Epithelial cell of umbilical artery (primary cell): ENCODE measurements around the gene MAN1B1. TPM values are rescaled to one million over a fixed set of nuclear protein-coding genes. Genes with fewer than 3 reads are reported as not detected.

ENCODE experiments used
- total RNA-seq: library from RNA; depleted of rRNA; stranded (reverse); fragments of >200 nt; gene quantifications from 2 replicates; pipeline ENCODE4 v1.2.3, GENCODE V29; 2014

Gene MAN1B1
- total RNA-seq, result 57.0 and 64.3 TPM in 2 replicates

GRCh38 chr9:137086531-137087408 is at the start of gene MAN1B1:
Gene MAN1B1, plus strand, starts transcription at chr9:137086985. Its CDS starts 15 bp downstream, at chr9:137087000.

GRCh38 chr9:137046088-137046787 is 40.5 kb upstream of the MAN1B1 start, which contains the start of gene NPDC1:
Gene NPDC1, minus strand, starts transcription at chr9:137046177. Its CDS starts 188 bp downstream, at chr9:137045989.

GRCh38 chr9:137053944-137054931 is 32.5 kb upstream of the MAN1B1 start, which contains the start of gene ENTPD2:
Gene ENTPD2, minus strand, starts transcription at chr9:137054061. Its CDS starts 64 bp downstream, at chr9:137053997.

GRCh38 chr9:137070201-137070905 is 16.4 kb upstream of the MAN1B1 start, which contains the start of gene SAPCD2:
Gene SAPCD2, minus strand, starts transcription at chr9:137070557. Its CDS starts 97 bp downstream, at chr9:137070460.

GRCh38 chr9:137077010-137077747 is 9.6 kb upstream of the MAN1B1 start, which contains the start of gene UAP1L1:
Gene UAP1L1, plus strand, starts transcription at chr9:137077517. Its CDS starts 16 bp downstream, at chr9:137077533.

GRCh38 chr9:137114613-137115393 is 28.0 kb downstream of the MAN1B1 start, which contains the start of gene DPP7:
Gene DPP7, minus strand, starts transcription at chr9:137114733. Its CDS starts 20 bp downstream, at chr9:137114713.

GRCh38 chr9:137138722-137139467 is 52.1 kb downstream of the MAN1B1 start, which contains the start of gene GRIN1:
Gene GRIN1, plus strand, starts transcription at chr9:137139154. Its CDS starts 333 bp downstream, at chr9:137139487.

Other genes with a start within 250 kb of the MAN1B1 start
- gene AJM1, start 244.5 kb upstream of the MAN1B1 start, total RNA-seq, result 0.61 and 0.65 TPM in 2 replicates
- 91.8 and 130 TPM in 2 replicates for gene PHPT1, start 237.6 kb upstream of the MAN1B1 start, total RNA-seq
- gene MAMDC4, start 234.6 kb upstream of the MAN1B1 start, total RNA-seq, result 0.32 and 1.5 TPM in 2 replicates
- gene EDF1, start 220.7 kb upstream of the MAN1B1 start, total RNA-seq, result 352 and 430 TPM in 2 replicates
- 11.1 and 11.4 TPM in 2 replicates for gene TRAF2, start 200.5 kb upstream of the MAN1B1 start, total RNA-seq
- gene FBXW5, start 142.2 kb upstream of the MAN1B1 start, total RNA-seq, result 124 and 151 TPM in 2 replicates
- not detected in 2 replicates for gene C8G, start 141.7 kb upstream of the MAN1B1 start, total RNA-seq
- not detected in 2 replicates for gene LCN12, start 134.7 kb upstream of the MAN1B1 start, total RNA-seq
- 0.65 TPM in 1 of 2 replicates, not detected in the other for gene PTGDS, start 109.5 kb upstream of the MAN1B1 start, total RNA-seq
- not detected in 2 replicates for gene LCNL1, start 104.0 kb upstream of the MAN1B1 start, total RNA-seq
- 18.8 and 26.0 TPM in 2 replicates for gene PAXX, start 94.6 kb upstream of the MAN1B1 start, total RNA-seq
- 0.32 TPM in 1 of 2 replicates, not detected in the other for gene CLIC3, start 90.4 kb upstream of the MAN1B1 start, total RNA-seq
- gene ABCA2, start 58.7 kb upstream of the MAN1B1 start, total RNA-seq, result 4.0 and 8.4 TPM in 2 replicates
- gene FUT7, start 54.9 kb upstream of the MAN1B1 start, total RNA-seq, result not detected in 2 replicates
- gene NPDC1, start 40.8 kb upstream of the MAN1B1 start, total RNA-seq, result 28.3 and 29.2 TPM in 2 replicates
- gene ENTPD2, start 32.9 kb upstream of the MAN1B1 start, total RNA-seq, result not detected in 2 replicates
- 15.3 and 19.3 TPM in 2 replicates for gene SAPCD2, start 16.4 kb upstream of the MAN1B1 start, total RNA-seq
- 6.2 and 15.8 TPM in 2 replicates for gene UAP1L1, start 9.5 kb upstream of the MAN1B1 start, total RNA-seq
- 63.1 and 69.8 TPM in 2 replicates for gene DPP7, start 27.7 kb downstream of the MAN1B1 start, total RNA-seq
- under 0.01 TPM in 2 replicates for gene GRIN1, start 52.2 kb downstream of the MAN1B1 start, total RNA-seq
- not detected in 2 replicates for gene LRRC26, start 83.1 kb downstream of the MAN1B1 start, total RNA-seq
- gene TMEM210, start 85.1 kb downstream of the MAN1B1 start, total RNA-seq, result not detected in 2 replicates
- gene ANAPC2, start 101.6 kb downstream of the MAN1B1 start, total RNA-seq, result 22.7 and 24.6 TPM in 2 replicates
- 105 and 126 TPM in 2 replicates for gene SSNA1, start 101.7 kb downstream of the MAN1B1 start, total RNA-seq
- gene TPRN, start 113.8 kb downstream of the MAN1B1 start, total RNA-seq, result 4.6 and 5.5 TPM in 2 replicates
- 30.9 and 34.1 TPM in 2 replicates for gene TMEM203, start 118.7 kb downstream of the MAN1B1 start, total RNA-seq
- gene NDOR1, start 118.7 kb downstream of the MAN1B1 start, total RNA-seq, result 3.6 TPM in 2 replicates
- gene RNF208, start 135.3 kb downstream of the MAN1B1 start, total RNA-seq, result 0.32 TPM in 1 of 2 replicates, not detected in the other
- gene CYSRT1, start 138.2 kb downstream of the MAN1B1 start, total RNA-seq, result 0.32 TPM in 1 of 2 replicates, not detected in the other
- gene RNF224, start 140.5 kb downstream of the MAN1B1 start, total RNA-seq, result not detected in 2 replicates
- not detected in 2 replicates for gene SLC34A3, start 143.9 kb downstream of the MAN1B1 start, total RNA-seq
- 222 and 249 TPM in 2 replicates for gene TUBB4B, start 154.3 kb downstream of the MAN1B1 start, total RNA-seq
- gene STPG3, start 164.3 kb downstream of the MAN1B1 start, total RNA-seq, result not detected in 2 replicates
- 61.4 and 67.0 TPM in 2 replicates for gene NELFB, start 168.3 kb downstream of the MAN1B1 start, total RNA-seq
- 29.3 and 39.0 TPM in 2 replicates for gene TOR4A, start 190.7 kb downstream of the MAN1B1 start, total RNA-seq
- 25.1 and 46.1 TPM in 2 replicates for gene NRARP, start 215.3 kb downstream of the MAN1B1 start, total RNA-seq